HG02642 (cell line): ENCODE results near the gene PDLIM1.
"Not testable (repeated sequence)": the region's sequence is repeated elsewhere in the genome, so short reads cannot be mapped to it uniquely, and the experiment has no call there.

Source experiments
- ATAC-seq: cut with Tn5 transposase; IDR thresholded peaks from one replicate; pipeline ENCODE4 v1.9.1; 2021; ENCODE audit warnings: mild to moderate bottlenecking; ENCODE audit not compliant: unreplicated experiment, poor library complexity

Gene PDLIM1

DNA sequence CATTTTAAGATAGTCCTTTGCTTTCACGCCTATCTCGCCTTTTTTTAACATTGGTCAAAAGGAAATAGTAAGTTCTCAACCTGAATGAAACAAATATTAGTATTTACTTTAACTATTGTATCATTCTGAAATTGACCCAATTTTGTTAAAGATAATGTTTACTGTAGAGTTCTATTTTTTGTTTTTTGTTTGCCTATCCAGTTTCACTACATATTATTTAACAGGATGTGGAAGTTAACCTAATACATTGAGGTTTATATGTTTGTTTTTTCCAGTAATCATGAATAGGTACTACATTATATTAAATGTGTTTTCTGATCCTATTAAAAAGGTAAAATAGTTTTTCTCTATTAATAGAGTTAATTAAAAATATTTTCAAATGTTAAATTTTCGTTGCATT is 70.3 kb downstream of the PDLIM1 start:
- no peak for ATAC-seq

GRCh38 chr10:95217476-95217875 is 73.3 kb downstream of the PDLIM1 start:
- no peak for ATAC-seq

DNA sequence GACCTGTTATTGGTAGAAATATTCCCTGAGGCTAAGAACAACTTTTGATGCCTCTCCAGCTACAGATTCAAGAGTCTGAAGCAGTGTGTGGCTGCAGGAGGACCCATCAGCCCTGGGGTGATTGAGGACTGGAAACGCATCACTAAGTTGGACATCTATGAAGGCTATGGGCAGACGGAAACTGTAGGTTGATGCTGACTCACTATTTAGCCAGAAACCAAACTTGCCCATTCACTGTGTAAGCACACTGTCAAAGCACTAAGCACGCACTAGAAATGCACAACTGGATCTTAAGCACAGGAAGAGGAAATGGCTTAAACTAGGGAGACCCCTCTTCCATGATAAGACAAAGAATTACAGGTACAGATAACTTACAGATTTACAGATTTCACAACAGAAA is 76.0 kb downstream of the PDLIM1 start:
- peak; percentile 81 for ATAC-seq

GRCh38 chr10:95214369-95214768 is 76.4 kb downstream of the PDLIM1 start:
- ATAC-seq = no peak

DNA sequence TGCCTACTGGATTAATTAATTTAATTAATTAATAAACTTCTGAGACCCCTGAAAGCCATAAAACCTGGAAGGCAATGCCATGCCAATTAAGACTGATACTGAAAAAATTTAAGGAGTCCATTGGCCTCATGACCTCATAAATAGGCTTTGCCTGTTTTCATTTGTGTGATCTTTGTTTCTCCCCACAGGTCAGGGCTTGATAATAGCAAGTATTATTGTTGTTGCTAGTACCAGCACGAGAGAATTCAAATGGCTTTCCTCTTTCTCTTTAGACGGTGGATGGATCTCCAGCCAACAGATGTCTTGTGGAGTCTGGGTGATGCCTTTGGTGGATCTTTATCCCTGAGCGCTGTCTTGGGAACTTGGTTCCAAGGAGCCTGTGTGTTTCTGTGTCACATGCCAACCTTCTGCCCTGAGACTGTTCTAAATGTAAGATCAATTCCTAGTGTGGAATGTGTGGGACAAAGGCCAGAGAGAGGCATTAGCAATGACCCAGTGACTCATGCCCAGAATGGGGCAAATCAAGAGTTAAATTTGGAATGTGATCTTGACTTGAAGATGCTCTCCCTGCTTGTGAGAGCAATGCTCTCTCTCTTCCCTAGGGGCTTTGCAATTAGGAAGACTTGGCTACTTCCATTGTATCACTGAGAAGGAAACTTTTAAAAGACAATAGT is 79.1 kb downstream of the PDLIM1 start:
- ATAC-seq = no peak

GRCh38 chr10:95209509-95210127 is 81.2 kb downstream of the PDLIM1 start:
- no peak for ATAC-seq

DNA sequence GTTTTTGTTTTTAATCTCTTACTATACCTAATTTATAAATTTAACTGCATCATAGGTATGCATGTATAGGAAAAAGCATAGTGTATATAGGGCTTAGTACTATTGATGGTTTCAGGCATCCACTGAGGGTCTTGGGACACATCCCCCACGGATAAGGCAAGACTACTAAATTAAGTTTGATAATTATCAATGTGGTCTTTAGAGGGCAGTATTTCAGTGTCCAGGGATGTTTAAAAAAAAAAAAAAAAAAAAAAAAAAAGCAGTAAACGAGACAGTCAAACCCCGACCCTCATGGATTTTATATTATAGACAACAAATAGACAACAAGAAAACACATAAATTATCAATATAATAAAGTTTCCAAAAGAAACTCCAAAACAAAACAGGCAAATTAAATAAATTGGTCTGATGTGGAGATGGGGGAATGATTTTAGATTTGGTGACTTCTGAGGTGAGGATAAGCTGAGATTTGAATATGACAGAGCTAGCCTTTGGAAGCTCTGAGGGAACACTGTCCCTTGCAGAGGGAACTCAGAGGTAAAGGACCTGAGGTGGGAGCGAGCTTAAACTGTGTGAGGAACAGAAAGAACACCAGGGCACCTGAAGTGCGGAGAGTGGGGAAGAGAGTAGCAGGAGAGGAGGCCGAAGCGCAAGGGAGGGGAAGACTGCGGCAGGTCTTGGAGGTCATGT is 82.0 kb downstream of the PDLIM1 start:
- no peak for ATAC-seq

DNA sequence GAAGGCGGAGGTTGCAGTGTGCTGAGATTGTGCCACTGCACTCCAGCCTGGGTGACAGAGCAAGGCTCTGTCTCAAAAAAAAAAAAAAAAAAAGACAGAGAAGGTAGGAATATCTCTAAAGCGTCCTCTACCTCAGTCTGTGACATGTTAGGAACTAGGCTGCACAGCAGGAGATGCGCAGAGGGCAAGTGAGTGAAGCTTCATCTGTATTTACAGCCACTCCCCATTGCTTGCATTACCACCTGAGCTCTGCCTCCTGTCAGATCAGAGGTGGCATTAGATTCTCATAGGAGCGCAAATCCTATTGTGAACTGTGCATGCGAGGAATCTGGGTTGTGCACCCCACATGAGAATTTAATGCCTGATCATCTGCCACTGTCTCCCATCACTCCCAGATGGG is 87.9 kb downstream of the PDLIM1 start:
- ATAC-seq = not testable (repeated sequence)

DNA sequence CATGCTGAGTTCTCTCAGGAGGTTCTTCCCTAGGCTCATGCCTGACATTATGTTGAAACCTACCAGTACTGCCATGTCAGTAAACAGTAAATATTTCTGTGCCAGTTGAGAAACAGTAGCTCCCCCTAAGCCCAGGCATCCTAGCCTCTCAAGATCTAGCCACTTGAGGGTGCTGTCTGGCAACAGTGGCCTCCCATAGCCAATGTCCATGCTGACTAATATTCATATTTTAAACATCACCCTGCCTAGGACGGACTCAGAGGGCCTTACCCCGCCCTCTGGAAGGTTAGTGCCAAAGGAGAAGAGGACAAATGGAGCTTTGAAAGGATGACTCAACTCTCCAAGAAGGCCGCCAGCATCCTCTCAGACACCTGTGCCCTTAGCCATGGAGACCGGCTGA is 89.1 kb downstream of the PDLIM1 start:
- no peak for ATAC-seq

DNA sequence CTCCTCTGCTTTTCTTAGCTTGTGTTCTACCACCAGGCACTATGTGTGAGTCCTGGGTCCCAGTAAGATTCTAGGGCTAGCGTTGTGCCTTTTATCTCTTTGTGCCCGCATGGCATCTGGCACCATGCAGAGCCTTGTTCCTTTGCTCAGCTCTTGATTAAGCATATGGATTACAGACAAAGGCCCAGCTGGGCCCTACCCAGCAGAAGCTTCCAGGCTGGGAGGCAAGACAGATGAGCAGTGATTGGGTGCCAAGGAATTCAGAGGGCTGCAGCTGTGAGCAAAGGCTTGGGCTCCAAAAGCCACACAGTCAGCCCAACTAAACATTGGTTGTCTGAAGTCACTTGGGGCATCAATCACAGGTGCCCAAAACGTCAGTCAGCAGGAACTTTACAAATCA is 94.8 kb downstream of the PDLIM1 start:
- ATAC-seq = no peak

DNA sequence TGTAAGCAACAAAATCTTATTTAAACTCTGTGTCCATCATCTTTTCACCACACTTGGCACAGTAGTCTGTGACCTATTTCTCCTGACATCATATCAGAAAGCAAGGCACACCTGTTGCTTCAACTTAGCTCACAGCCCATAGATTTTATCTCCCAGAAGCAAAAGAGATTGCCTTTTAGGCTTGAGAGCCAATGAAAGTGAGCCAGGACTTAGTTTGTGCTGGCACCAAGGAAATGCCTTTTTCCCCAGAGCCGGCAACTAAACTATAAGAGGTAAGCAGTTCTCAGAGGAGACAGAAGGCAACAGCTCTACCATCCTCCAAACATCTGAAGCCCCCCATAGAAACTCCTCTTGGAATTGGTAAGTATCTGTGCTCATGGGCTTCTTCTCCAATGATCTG is 96.9 kb downstream of the PDLIM1 start, which contains the start of gene ACSM6:
TSS of gene ACSM6 (plus strand) at position 295 of the 400 bp plus-strand sequence. CDS start 248 bp downstream, outside the sequence.
- ATAC-seq = no peak

GRCh38 chr10:95188593-95188992 is 102.2 kb downstream of the PDLIM1 start:
- ATAC-seq = no peak

- ATAC-seq = no peak
Measured at GRCh38 chr10:95187617-95188016, 103.2 kb downstream of the PDLIM1 start.
